ENCODE results near the gene RIC3. TPM values are rescaled to one million over a fixed set of nuclear protein-coding genes. Genes with fewer than 3 reads are reported as not detected.
A peak's percentile ranks its signal among the peaks of the same experiment; 100 is the strongest.

RIC3 gene
- total RNA-seq, 1 donor from 2014 or later = 0.52 TPM

- Histone ChIP-seq H3K9me3 (ENCODE audit: control insufficient read depth in 3 of 3, low read length in 3 of 3) (no peaks in the 10 kb centered on the region), H3K4me1 (ENCODE audit: control insufficient read depth in 3 of 3, insufficient read depth in 3 of 3, low read length in 3 of 3) (no peaks in the 10 kb centered on the region), H3K27ac (ENCODE audit: low read depth, low read length) (no peak overlapping the region), H3K27me3 (ENCODE audit: control insufficient read depth in 3 of 3, insufficient read depth in 3 of 3, low read length in 3 of 3) (no peaks in the 10 kb centered on the region), H3K4me3 (ENCODE audit: low read length in 3 of 3) (no peak overlapping the region), H3K36me3 (ENCODE audit: control insufficient read depth in 3 of 3, insufficient read depth in 3 of 3, low read length in 3 of 3) (peaks cover 10 to 29% (median 22%) of the 10 kb centered on the region in 3 donors), H3K9ac (ENCODE audit: low read depth in 1 of 3, low read length in 3 of 3) (no peak overlapping the region)
These were observed 69.4 kb downstream of the RIC3 start for GRCh38 chr11:8099291-8099899.

GRCh38 chr11:8098879-8099278, 69.9 kb downstream of the RIC3 start:
- Histone ChIP-seq H3K36me3 (ENCODE audit: control insufficient read depth in 3 of 3, insufficient read depth in 3 of 3, low read length in 3 of 3) (peaks cover 10 to 26% (median 26%) of the 10 kb centered on the region in 3 donors), H3K27me3 (ENCODE audit: control insufficient read depth in 3 of 3, insufficient read depth in 3 of 3, low read length in 3 of 3) (no peaks in the 10 kb centered on the region), H3K4me1 (ENCODE audit: control insufficient read depth in 3 of 3, insufficient read depth in 3 of 3, low read length in 3 of 3) (no peaks in the 10 kb centered on the region), H3K27ac (ENCODE audit: low read depth, low read length) (no peak overlapping the region), H3K4me3 (ENCODE audit: low read length in 3 of 3) (no peak overlapping the region), H3K9me3 (ENCODE audit: control insufficient read depth in 3 of 3, low read length in 3 of 3) (no peaks in the 10 kb centered on the region), H3K9ac (ENCODE audit: low read depth in 1 of 3, low read length in 3 of 3) (no peak overlapping the region)

GRCh38 chr11:8098361-8098760, 70.5 kb downstream of the RIC3 start:
- no peaks in the 10 kb centered on the region for H3K4me1 ChIP-seq (ENCODE audit: control insufficient read depth in 3 of 3, insufficient read depth in 3 of 3, low read length in 3 of 3)
- peaks cover 10 to 26% (median 26%) of the 10 kb centered on the region in 3 donors for H3K36me3 ChIP-seq (ENCODE audit: control insufficient read depth in 3 of 3, insufficient read depth in 3 of 3, low read length in 3 of 3)
- H3K9me3 ChIP-seq (ENCODE audit: control insufficient read depth in 3 of 3, low read length in 3 of 3) = no peaks in the 10 kb centered on the region
- H3K9ac ChIP-seq (ENCODE audit: low read depth in 1 of 3, low read length in 3 of 3) = no peak overlapping the region
- H3K27me3 ChIP-seq (ENCODE audit: control insufficient read depth in 3 of 3, insufficient read depth in 3 of 3, low read length in 3 of 3) = no peaks in the 10 kb centered on the region
- H3K4me3 ChIP-seq (ENCODE audit: low read length in 3 of 3) = no peak overlapping the region
- H3K27ac ChIP-seq (ENCODE audit: low read depth, low read length) = no peak overlapping the region

GRCh38 chr11:8097926-8098325, 70.9 kb downstream of the RIC3 start:
- Histone ChIP-seq H3K4me3 (ENCODE audit: low read length in 3 of 3) (no peak overlapping the region), H3K4me1 (ENCODE audit: control insufficient read depth in 3 of 3, insufficient read depth in 3 of 3, low read length in 3 of 3) (peaks cover 0 to 2% (median under 1%) of the 10 kb centered on the region in 3 donors), H3K36me3 (ENCODE audit: control insufficient read depth in 3 of 3, insufficient read depth in 3 of 3, low read length in 3 of 3) (peaks cover 10 to 26% (median 26%) of the 10 kb centered on the region in 3 donors), H3K9ac (ENCODE audit: low read depth in 1 of 3, low read length in 3 of 3) (no peak overlapping the region), H3K27me3 (ENCODE audit: control insufficient read depth in 3 of 3, insufficient read depth in 3 of 3, low read length in 3 of 3) (no peaks in the 10 kb centered on the region), H3K27ac (ENCODE audit: low read depth, low read length) (no peak overlapping the region), H3K9me3 (ENCODE audit: control insufficient read depth in 3 of 3, low read length in 3 of 3) (no peaks in the 10 kb centered on the region)

- Histone ChIP-seq H3K9ac (ENCODE audit: low read depth in 1 of 3, low read length in 3 of 3) (no peak overlapping the region), H3K9me3 (ENCODE audit: control insufficient read depth in 3 of 3, low read length in 3 of 3) (no peaks in the 10 kb centered on the region), H3K27ac (ENCODE audit: low read depth, low read length) (no peak overlapping the region), H3K4me3 (ENCODE audit: low read length in 3 of 3) (no peak overlapping the region), H3K36me3 (ENCODE audit: control insufficient read depth in 3 of 3, insufficient read depth in 3 of 3, low read length in 3 of 3) (peaks cover 10 to 25% (median 25%) of the 10 kb centered on the region in 3 donors), H3K4me1 (ENCODE audit: control insufficient read depth in 3 of 3, insufficient read depth in 3 of 3, low read length in 3 of 3) (peaks cover 1 to 7% (median 5%) of the 10 kb centered on the region in 3 donors), H3K27me3 (ENCODE audit: control insufficient read depth in 3 of 3, insufficient read depth in 3 of 3, low read length in 3 of 3) (no peaks in the 10 kb centered on the region)
These were observed 71.4 kb downstream of the RIC3 start for GRCh38 chr11:8097468-8097867.

- peaks cover 8 to 21% (median 21%) of the 10 kb centered on the region in 3 donors for H3K36me3 ChIP-seq (ENCODE audit: control insufficient read depth in 3 of 3, insufficient read depth in 3 of 3, low read length in 3 of 3)
- H3K27ac ChIP-seq (ENCODE audit: low read depth, low read length) = no peak overlapping the region
- H3K4me3 ChIP-seq (ENCODE audit: low read length in 3 of 3) = no peak overlapping the region
These were observed 71.8 kb downstream of the RIC3 start for GRCh38 chr11:8097062-8097461.

GRCh38 chr11:8096575-8096974, 72.2 kb downstream of the RIC3 start:
- H3K4me1 ChIP-seq (ENCODE audit: control insufficient read depth in 3 of 3, insufficient read depth in 3 of 3, low read length in 3 of 3) = peaks cover 3 to 9% (median 5%) of the 10 kb centered on the region in 3 donors
- H3K27me3 ChIP-seq (ENCODE audit: control insufficient read depth in 3 of 3, insufficient read depth in 3 of 3, low read length in 3 of 3) = no peaks in the 10 kb centered on the region
- H3K9ac ChIP-seq (ENCODE audit: low read depth in 1 of 3, low read length in 3 of 3) = no peak overlapping the region
- H3K36me3 ChIP-seq (ENCODE audit: control insufficient read depth in 3 of 3, insufficient read depth in 3 of 3, low read length in 3 of 3) = peaks cover 8 to 18% (median 17%) of the 10 kb centered on the region in 3 donors
- no peaks in the 10 kb centered on the region for H3K9me3 ChIP-seq (ENCODE audit: control insufficient read depth in 3 of 3, low read length in 3 of 3)
- no peak overlapping the region for H3K4me3 ChIP-seq (ENCODE audit: low read length in 3 of 3)
- H3K27ac ChIP-seq (ENCODE audit: low read depth, low read length) = no peak overlapping the region

More at GRCh38 chr11:8097062-8097461, 71.8 kb downstream of the RIC3 start:
- Histone ChIP-seq H3K4me1 (ENCODE audit: control insufficient read depth in 3 of 3, insufficient read depth in 3 of 3, low read length in 3 of 3) (peaks cover 3 to 9% (median 5%) of the 10 kb centered on the region in 3 donors), H3K9me3 (ENCODE audit: control insufficient read depth in 3 of 3, low read length in 3 of 3) (no peaks in the 10 kb centered on the region), H3K27me3 (ENCODE audit: control insufficient read depth in 3 of 3, insufficient read depth in 3 of 3, low read length in 3 of 3) (no peaks in the 10 kb centered on the region), H3K9ac (ENCODE audit: low read depth in 1 of 3, low read length in 3 of 3) (no peak overlapping the region)

- H3K4me1 ChIP-seq (ENCODE audit: control insufficient read depth in 3 of 3, insufficient read depth in 3 of 3, low read length in 3 of 3) = peaks cover 3 to 9% (median 5%) of the 10 kb centered on the region in 3 donors
- H3K27me3 ChIP-seq (ENCODE audit: control insufficient read depth in 3 of 3, insufficient read depth in 3 of 3, low read length in 3 of 3) = no peaks in the 10 kb centered on the region
- H3K36me3 ChIP-seq (ENCODE audit: control insufficient read depth in 3 of 3, insufficient read depth in 3 of 3, low read length in 3 of 3) = peaks cover 4 to 17% (median 14%) of the 10 kb centered on the region in 3 donors
- H3K9me3 ChIP-seq (ENCODE audit: control insufficient read depth in 3 of 3, low read length in 3 of 3) = no peaks in the 10 kb centered on the region
- no peak overlapping the region for H3K27ac ChIP-seq (ENCODE audit: low read depth, low read length)
- H3K9ac ChIP-seq (ENCODE audit: low read depth in 1 of 3, low read length in 3 of 3) = no peak overlapping the region
- no peak overlapping the region for H3K4me3 ChIP-seq (ENCODE audit: low read length in 3 of 3)
These were observed 72.9 kb downstream of the RIC3 start for GRCh38 chr11:8095806-8096522.

GRCh38 chr11:8095371-8095770, 73.5 kb downstream of the RIC3 start:
- no peaks in the 10 kb centered on the region for H3K27me3 ChIP-seq (ENCODE audit: control insufficient read depth in 3 of 3, insufficient read depth in 3 of 3, low read length in 3 of 3)
- no peak overlapping the region for H3K4me3 ChIP-seq (ENCODE audit: low read length in 3 of 3)
- no peak overlapping the region for H3K9ac ChIP-seq (ENCODE audit: low read depth in 1 of 3, low read length in 3 of 3)
- peaks cover 4 to 17% (median 10%) of the 10 kb centered on the region in 3 donors for H3K36me3 ChIP-seq (ENCODE audit: control insufficient read depth in 3 of 3, insufficient read depth in 3 of 3, low read length in 3 of 3)
- no peaks in the 10 kb centered on the region for H3K9me3 ChIP-seq (ENCODE audit: control insufficient read depth in 3 of 3, low read length in 3 of 3)
- peaks cover 3 to 9% (median 5%) of the 10 kb centered on the region in 3 donors for H3K4me1 ChIP-seq (ENCODE audit: control insufficient read depth in 3 of 3, insufficient read depth in 3 of 3, low read length in 3 of 3)
- no peak overlapping the region for H3K27ac ChIP-seq (ENCODE audit: low read depth, low read length)

- H3K27me3 ChIP-seq (ENCODE audit: control insufficient read depth in 3 of 3, insufficient read depth in 3 of 3, low read length in 3 of 3) = no peaks in the 10 kb centered on the region
- peaks cover 4 to 11% (median 10%) of the 10 kb centered on the region in 3 donors for H3K36me3 ChIP-seq (ENCODE audit: control insufficient read depth in 3 of 3, insufficient read depth in 3 of 3, low read length in 3 of 3)
- H3K9ac ChIP-seq (ENCODE audit: low read depth in 1 of 3, low read length in 3 of 3) = peak overlapping the region in 1 of 3 donors; percentile 8
- H3K4me3 ChIP-seq (ENCODE audit: low read length in 3 of 3) = no peak overlapping the region
- H3K9me3 ChIP-seq (ENCODE audit: control insufficient read depth in 3 of 3, low read length in 3 of 3) = no peaks in the 10 kb centered on the region
- no peak overlapping the region for H3K27ac ChIP-seq (ENCODE audit: low read depth, low read length)
- peaks cover 3 to 9% (median 5%) of the 10 kb centered on the region in 3 donors for H3K4me1 ChIP-seq (ENCODE audit: control insufficient read depth in 3 of 3, insufficient read depth in 3 of 3, low read length in 3 of 3)
These were observed 74.2 kb downstream of the RIC3 start for GRCh38 chr11:8094656-8095055.

All from skeletal muscle tissue (tissue), 4 donors.